Neural progenitor cell (in vitro differentiated cells): Measurements from ENCODE around the gene AKIRIN2.

Source experiments
- EZH2 ChIP-seq: fragments of 200-600 bp; sonication (generic); IDR thresholded peaks from 2 replicates; pipeline ENCODE4 v1.6.1; 2017; ENCODE audit warnings: antibody characterized with exemption, mild to moderate bottlenecking, moderate library complexity
- TF ChIP-seq, protein P1 (sequence below): fragments of 200-600 bp; sonication (generic); IDR thresholded peaks from 2 replicates; pipeline ENCODE4 v1.5.1; 2017; ENCODE audit warnings: antibody characterized with exemption, mild to moderate bottlenecking

DNA sequence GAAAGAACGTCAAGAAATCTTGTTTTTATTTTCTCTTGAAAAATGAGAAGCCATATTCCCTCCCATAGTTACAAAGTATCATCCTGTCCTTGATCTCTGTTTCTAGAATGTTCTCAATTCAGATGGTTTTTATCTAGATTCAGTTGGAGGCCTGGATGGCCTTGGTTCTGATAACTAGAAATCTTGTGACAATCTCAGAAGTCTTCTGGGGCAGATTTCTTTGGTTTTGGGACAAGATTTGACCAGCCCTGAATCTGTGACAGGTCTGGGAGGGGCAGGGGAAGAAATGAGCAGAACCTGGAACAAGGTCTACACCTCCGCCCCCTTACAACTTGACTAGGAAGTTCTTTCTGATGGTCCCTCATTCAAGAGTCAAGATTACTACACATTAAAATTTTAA lies 41.4 kb upstream of the AKIRIN2 start:
- TF ChIP-seq, protein P1, sequence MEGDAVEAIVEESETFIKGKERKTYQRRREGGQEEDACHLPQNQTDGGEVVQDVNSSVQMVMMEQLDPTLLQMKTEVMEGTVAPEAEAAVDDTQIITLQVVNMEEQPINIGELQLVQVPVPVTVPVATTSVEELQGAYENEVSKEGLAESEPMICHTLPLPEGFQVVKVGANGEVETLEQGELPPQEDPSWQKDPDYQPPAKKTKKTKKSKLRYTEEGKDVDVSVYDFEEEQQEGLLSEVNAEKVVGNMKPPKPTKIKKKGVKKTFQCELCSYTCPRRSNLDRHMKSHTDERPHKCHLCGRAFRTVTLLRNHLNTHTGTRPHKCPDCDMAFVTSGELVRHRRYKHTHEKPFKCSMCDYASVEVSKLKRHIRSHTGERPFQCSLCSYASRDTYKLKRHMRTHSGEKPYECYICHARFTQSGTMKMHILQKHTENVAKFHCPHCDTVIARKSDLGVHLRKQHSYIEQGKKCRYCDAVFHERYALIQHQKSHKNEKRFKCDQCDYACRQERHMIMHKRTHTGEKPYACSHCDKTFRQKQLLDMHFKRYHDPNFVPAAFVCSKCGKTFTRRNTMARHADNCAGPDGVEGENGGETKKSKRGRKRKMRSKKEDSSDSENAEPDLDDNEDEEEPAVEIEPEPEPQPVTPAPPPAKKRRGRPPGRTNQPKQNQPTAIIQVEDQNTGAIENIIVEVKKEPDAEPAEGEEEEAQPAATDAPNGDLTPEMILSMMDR = no peak
- TF ChIP-seq EZH2 = no peak
